Epithelial cell of umbilical artery (primary cell): ENCODE measurements around the gene PRRC2B. TPM values are rescaled to one million over a fixed set of nuclear protein-coding genes. Genes with fewer than 3 reads are reported as not detected.

Experiments used
- total RNA-seq: library from RNA; depleted of rRNA; stranded (reverse); fragments of >200 nt; gene quantifications from 2 replicates; pipeline ENCODE4 v1.2.3, GENCODE V29; 2014

The PRRC2B gene
- total RNA-seq = 36.3 and 50.0 TPM in 2 replicates

DNA sequence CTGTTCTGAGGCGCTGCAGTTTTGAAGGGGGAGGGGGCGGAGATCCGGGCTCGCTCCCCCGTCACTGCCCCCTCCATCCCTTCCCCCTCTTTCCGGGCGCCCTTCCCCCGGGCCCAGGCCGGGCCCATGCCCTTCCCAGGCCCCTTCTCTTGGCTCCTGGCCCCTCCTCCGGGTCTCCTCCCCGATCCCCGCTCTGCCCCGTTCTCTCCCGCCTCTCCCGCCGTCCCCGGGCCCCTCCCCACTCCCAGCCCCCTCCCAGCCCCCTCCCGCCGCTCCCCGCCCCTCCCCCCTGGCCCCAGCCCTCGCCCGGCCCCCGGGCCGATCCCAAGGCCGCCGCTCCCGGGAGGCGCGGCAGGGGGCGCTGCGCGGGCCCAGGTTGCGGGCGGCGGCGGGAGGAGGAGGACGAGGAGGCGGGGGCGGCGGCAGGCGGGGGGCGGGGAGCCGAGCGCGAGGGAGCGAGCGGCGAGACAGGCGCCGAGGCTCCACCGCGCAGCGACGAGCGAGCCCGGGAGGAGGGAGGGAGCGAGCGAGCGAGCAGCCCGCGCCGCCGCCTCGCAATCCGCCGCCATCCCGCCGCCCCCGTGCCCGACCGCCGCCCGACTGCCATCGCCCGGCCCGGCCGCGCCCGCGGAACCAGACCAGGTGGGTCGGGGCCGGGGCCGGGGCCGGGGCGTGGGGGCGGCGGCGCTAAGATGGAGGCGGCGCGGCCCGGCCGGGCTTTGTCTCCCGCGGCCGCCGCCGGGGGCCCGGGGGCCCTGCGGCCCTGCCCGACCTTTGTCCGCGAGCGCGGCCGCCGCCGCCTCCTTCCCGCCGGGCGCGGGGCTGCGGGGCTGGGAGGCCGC is at the start of gene PRRC2B:
PRRC2B (plus strand) TSS at position 465 of the 842 bp plus-strand sequence. CDS start 36,059 bp downstream, outside the sequence.

DNA sequence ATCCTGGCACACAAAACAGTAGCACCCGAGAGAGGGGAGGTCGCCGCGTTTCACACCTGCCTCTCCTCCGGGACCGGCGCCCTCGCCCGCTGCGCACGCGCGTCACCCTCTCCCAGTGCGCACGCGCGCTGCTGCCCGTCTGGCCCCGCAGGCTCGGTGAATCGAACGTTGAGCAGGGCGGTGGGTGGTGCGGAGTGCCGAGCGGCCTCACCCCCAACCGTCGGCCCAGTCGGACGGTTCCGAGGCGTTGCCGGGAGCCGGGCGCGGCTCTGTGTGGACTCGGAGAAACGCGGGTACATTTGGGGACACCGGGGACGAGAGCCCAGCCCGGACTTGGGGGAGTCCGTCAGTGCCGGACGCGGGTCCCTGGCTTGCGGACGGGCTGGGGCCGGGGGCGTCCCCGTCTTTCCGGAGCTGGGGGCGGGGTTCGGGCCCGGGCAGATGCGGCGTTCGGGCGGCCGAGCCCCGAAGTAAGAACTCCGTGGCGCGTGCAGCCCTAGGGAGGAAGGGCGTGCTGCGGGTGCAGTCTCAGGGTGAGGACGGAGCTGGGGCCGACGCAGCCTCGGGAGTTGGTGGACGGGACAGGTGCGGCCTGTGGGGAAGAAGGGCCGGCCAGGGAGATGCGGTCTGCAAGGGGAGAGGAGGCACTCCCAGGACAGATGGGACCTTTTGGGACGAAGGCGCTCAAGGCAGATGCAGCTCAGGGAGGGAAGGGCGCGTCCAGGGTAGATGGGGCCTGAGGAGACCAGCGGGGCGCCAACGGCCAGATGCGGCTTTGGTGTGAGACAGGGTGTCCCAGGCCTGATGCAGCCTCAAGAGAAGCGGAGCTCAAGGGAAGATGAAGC is 109.1 kb downstream of the PRRC2B start, which contains the start of gene POMT1:
POMT1 (plus strand) TSS at position 138 of the 845 bp plus-strand sequence. CDS start 1,301 bp downstream, outside the sequence.

DNA sequence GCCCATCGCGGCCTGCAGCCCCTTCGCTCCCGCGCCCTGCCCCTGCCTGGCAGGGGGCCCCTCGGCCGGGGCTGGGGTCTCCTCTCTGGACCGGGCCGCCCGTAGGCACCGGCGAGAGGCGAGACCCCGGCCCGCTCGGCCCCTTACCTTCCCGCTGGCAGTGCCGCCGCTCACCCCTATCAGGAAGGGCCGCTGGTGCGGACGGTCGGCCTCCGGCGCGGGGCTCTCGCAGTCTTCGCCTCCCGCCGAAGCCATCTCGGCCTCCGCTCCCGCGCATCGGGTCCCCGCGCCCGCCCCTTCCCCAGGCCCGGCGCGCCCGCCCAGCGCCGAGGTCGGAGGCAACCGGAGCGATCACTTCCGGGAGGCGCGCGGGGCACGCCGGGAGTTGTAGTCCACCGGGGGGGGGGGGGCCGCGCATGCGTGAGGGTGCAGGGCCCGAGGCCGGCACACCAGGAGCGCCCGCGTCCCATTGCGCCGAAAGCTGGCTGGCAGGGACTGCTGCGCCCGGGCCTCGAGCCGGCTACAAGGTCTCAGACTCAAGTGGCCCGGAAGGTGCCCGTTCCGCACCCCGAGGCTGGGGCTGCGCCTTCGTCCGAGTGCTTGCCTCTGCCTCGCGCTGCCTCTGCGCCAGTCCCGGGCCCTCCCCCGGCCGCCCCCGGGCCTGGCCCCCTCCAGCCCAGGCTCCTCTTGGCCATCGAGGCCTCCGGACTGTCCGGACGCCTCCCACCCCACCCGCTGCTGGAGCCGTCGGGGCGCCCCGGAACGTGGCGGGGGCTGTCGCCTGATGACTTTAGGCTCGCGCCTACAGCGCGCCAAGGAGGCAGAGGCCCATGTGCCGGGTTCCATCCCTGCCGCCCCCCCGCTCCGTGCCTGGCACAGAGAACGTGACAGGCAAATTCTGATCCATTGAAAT is 137.3 kb downstream of the PRRC2B start, which contains the start of gene UCK1:
UCK1 (minus strand) TSS at position 344 of the 913 bp plus-strand sequence; CDS start at position 255, 89 bp downstream.

DNA sequence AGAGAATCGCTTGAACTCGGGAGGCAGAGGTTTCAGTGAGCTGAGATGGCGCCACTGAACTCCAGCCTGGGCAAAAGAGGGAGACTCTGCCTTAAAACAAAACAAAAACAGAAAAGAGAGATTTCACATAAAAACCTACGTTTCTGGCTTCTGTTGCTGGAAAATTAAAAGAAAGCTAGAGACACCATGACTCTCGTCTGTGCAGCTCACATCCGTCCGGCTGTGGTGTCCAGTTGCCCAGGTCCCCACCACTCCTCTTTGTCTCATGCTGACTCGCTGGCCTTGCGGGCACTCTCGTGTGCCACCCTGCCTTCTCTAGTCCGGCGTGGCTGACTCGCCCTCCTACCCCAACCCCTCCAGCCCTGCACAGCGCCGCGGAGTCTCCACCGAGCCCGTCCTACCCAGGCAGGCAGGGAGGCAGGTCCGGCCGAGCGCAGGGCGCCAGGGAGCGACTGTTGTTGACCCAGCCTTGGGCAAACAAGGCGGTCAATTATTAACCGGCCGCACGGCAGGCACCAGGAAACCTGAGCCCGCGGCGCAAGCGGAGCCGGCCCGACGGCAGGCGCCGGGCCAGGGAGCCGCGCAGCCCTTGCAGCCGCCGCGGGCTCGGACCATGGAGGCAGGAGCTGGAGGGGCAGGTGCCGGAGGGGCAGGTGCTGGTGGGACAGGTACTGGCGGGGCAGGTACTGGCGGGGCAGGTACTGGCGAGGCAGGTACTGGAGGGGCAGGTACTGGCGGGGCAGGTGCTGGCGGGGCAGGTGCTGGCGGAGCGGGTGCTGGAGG is 151.3 kb downstream of the PRRC2B start, which contains the start of gene PRRT1B:
PRRT1B (plus strand) TSS at position 521 of the 783 bp plus-strand sequence; CDS start at position 614, 93 bp downstream.

Other genes starting within 250 kb of the PRRC2B start
- gene FAM78A, start 117.6 kb upstream of the PRRC2B start, total RNA-seq = 1.9 and 6.8 TPM in 2 replicates
- gene PLPP7, start 104.4 kb upstream of the PRRC2B start, total RNA-seq = 0.32 and 0.46 TPM in 2 replicates
- gene POMT1, start 108.8 kb downstream of the PRRC2B start, total RNA-seq = 22.1 and 32.8 TPM in 2 replicates
- 13.3 and 17.0 TPM in 2 replicates for gene UCK1, start 137.2 kb downstream of the PRRC2B start, total RNA-seq
- not detected in 2 replicates for gene PRRT1B, start 151.4 kb downstream of the PRRC2B start, total RNA-seq